Activated B cell treated with CpG ODN at 0.5 μM for 24 hours (primary cell): Measurements from ENCODE around the gene SP110. TPM values are rescaled to one million over a fixed set of nuclear protein-coding genes. Genes with fewer than 3 reads are reported as not detected.
"Not testable (repeated sequence)": the region's sequence is repeated elsewhere in the genome, so short reads cannot be mapped to it uniquely, and the experiment has no call there.

Experiments
- ATAC-seq: fragments of 200-7000 bp; cut with Tn5 transposase; one replicate; pipeline ENCODE4 v1.10.0; 2021; ENCODE audit warnings: low read depth, mild to moderate bottlenecking, moderate library complexity
- CTCF ChIA-PET: fragments of 350-600 bp; sonication (Branson Sonifier 250); formaldehyde crosslinking; loops from one replicate; lab custom pipeline; 2021; ENCODE audit warnings: antibody characterized with exemption; lab: Charles Lee
- POLR2A ChIA-PET: fragments of 350-600 bp; sonication (Branson Sonifier 250); formaldehyde crosslinking; loops from one replicate; lab custom pipeline; 2021; ENCODE audit warnings: antibody characterized with exemption; lab: Charles Lee
- DNase-seq: peaks from one replicate; pipeline ENCODE4 v3.0.0; 2022
- H3K27ac Mint-ChIP-seq: one replicate; pipeline ENCODE4 v1.8.0; 2020; ENCODE audit warnings: mixed read lengths
- H3K27me3 Mint-ChIP-seq: one replicate; pipeline ENCODE4 v1.8.0; 2021; ENCODE audit warnings: mixed read lengths
- H3K36me3 Mint-ChIP-seq: one replicate; pipeline ENCODE4 v1.8.0; 2021; ENCODE audit warnings: low read depth, mixed read lengths
- H3K4me1 Mint-ChIP-seq: one replicate; pipeline ENCODE4 v1.8.0; 2021; ENCODE audit warnings: mixed read lengths
- H3K4me3 Mint-ChIP-seq: one replicate; pipeline ENCODE4 v1.8.0; 2020; ENCODE audit warnings: mild to moderate bottlenecking, mixed read lengths
- H3K9me3 Mint-ChIP-seq: one replicate; pipeline ENCODE4 v1.8.0; 2020; ENCODE audit warnings: mixed read lengths
- intact Hi-C: fragments of 100-400 bp; cut with micrococcal nuclease; formaldehyde crosslinking; loops from one replicate; pipeline ENCODE4 v1.15.1; 2024
- total RNA-seq: library from RNA; stranded (reverse); gene quantifications from 2 replicates; pipeline ENCODE4 v1.2.3, GENCODE V29; 2022
- TF ChIP-seq, protein P1 (sequence below): fragments of 200-600 bp; IDR thresholded peaks from one replicate; pipeline ENCODE4 v1.8.0; 2022; ENCODE audit warnings: antibody characterized with exemption, mild to moderate bottlenecking

The SP110 gene
- total RNA-seq, 1 donor from 2014 or later, result 147 TPM

- peak; percentile 37 for ATAC-seq
- POLR2A ChIA-PET, result interaction anchor here (0.9 to 6.7 kb wide), 8 partner anchors 8 to 64 kb away, joined by 5 to 42 read pairs (median 20); partner anchors contain the start of genes SP110 and SP140
- Mint-ChIP-seq H3K27ac (peak overlapping the region; percentile 92), H3K4me1 (peaks cover 96% of the 10 kb centered on the region), H3K4me3 (peak overlapping the region; percentile 20), H3K36me3 (peaks cover 88% of the 10 kb centered on the region), H3K9me3 (no peaks in the 10 kb centered on the region), H3K27me3 (no peaks in the 10 kb centered on the region)
- intact Hi-C loops, result loop anchor here (1.0 to 5.0 kb wide), 9 partner anchors 9 to 446 kb away; partner anchors contain the start of genes CAB39, SP100 and SP140
- CTCF ChIA-PET, result interaction anchor here (1.1 to 1.3 kb wide), 2 partner anchors 9 to 64 kb away, joined by 6 to 7 read pairs; no protein-coding TSS in a partner anchor
- TF ChIP-seq, protein P1, sequence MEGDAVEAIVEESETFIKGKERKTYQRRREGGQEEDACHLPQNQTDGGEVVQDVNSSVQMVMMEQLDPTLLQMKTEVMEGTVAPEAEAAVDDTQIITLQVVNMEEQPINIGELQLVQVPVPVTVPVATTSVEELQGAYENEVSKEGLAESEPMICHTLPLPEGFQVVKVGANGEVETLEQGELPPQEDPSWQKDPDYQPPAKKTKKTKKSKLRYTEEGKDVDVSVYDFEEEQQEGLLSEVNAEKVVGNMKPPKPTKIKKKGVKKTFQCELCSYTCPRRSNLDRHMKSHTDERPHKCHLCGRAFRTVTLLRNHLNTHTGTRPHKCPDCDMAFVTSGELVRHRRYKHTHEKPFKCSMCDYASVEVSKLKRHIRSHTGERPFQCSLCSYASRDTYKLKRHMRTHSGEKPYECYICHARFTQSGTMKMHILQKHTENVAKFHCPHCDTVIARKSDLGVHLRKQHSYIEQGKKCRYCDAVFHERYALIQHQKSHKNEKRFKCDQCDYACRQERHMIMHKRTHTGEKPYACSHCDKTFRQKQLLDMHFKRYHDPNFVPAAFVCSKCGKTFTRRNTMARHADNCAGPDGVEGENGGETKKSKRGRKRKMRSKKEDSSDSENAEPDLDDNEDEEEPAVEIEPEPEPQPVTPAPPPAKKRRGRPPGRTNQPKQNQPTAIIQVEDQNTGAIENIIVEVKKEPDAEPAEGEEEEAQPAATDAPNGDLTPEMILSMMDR, result no peak
- no peak for DNase-seq
Measured at GRCh38 chr2:230266638-230267037, 46.9 kb upstream of the SP110 start.

- not testable (repeated sequence) for H3K9me3 Mint-ChIP-seq, DNase-seq, ATAC-seq, H3K4me3 Mint-ChIP-seq, H3K27me3 Mint-ChIP-seq
- Mint-ChIP-seq H3K36me3 (peaks cover 90% of the 10 kb centered on the region), H3K4me1 (peaks cover 99% of the 10 kb centered on the region), H3K27ac (peak overlapping the region; percentile 92)
- CTCF ChIA-PET, result interaction anchor here (2.1 kb wide), 1 partner anchor 62 kb away, joined by 6 read pairs; no protein-coding TSS in a partner anchor
- intact Hi-C loops, result loop anchor here (5.0 kb wide), 3 partner anchors 152 to 447 kb away; partner anchors contain the start of genes CAB39 and SP100
- POLR2A ChIA-PET, result interaction anchor here (1.2 to 6.7 kb wide), 3 partner anchors 37 to 62 kb away, joined by 3 to 42 read pairs (median 11); partner anchors contain the start of gene SP140
Measured at GRCh38 chr2:230264945-230265344, 45.2 kb upstream of the SP110 start.

- H3K4me1 Mint-ChIP-seq, result peaks cover 92% of the 10 kb centered on the region
- no peak for ATAC-seq
- peak overlapping the region; percentile 81 for H3K27ac Mint-ChIP-seq
- peaks cover 86% of the 10 kb centered on the region for H3K36me3 Mint-ChIP-seq
- peak overlapping the region; percentile 39 for H3K4me3 Mint-ChIP-seq
- no peak for DNase-seq
- ChIA-PET POLR2A (interaction anchor here (0.7 to 3.1 kb wide), 4 partner anchors 35 to 448 kb away, joined by 3 to 11 read pairs (median 4); partner anchors contain the start of gene SP140), CTCF (no interaction called here)
- intact Hi-C loops, result no loop called here
- TF ChIP-seq, protein P1, result no peak
- peaks cover 7% of the 10 kb centered on the region for H3K9me3 Mint-ChIP-seq
- no peaks in the 10 kb centered on the region for H3K27me3 Mint-ChIP-seq
Measured at GRCh38 chr2:230262246-230262645, 42.5 kb upstream of the SP110 start.

DNA sequence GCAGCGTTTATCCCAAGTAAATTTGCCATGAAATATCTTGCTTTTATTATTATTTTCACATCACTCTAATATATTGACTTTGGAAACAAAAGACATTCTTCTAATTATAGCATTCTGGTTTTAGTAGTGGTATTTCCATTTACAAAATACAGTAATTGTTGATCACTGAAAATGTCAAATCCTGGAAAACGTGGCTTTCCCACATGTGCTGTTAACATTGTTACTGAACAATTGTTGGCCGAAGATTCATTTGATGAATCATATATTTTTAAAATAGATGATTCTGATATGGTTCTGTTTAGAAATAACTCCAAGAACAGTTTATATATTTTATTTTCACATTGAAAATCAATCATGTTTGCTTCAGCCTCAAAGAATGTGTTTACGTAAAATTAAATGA, 38.7 kb upstream of the SP110 start:
- ATAC-seq (no peak), DNase-seq (no peak)
- Mint-ChIP-seq H3K4me1 (peaks cover 62% of the 10 kb centered on the region), H3K9me3 (peaks cover 7% of the 10 kb centered on the region), H3K27ac (peak overlapping the region; percentile 89), H3K4me3 (no peak overlapping the region), H3K36me3 (peaks cover 64% of the 10 kb centered on the region), H3K27me3 (no peaks in the 10 kb centered on the region)
- POLR2A ChIA-PET, result interaction anchor here (0.7 to 2.9 kb wide), 9 partner anchors 10 to 343 kb away, joined by 3 to 41 read pairs (median 8); partner anchors contain the start of gene SP140
- CTCF ChIA-PET, result interaction anchor here (0.6 to 1.8 kb wide), 4 partner anchors 8 to 462 kb away, joined by 3 to 6 read pairs (median 6); no protein-coding TSS in a partner anchor
- TF ChIP-seq, protein P1, result no peak
- intact Hi-C loops, result no loop called here

DNA sequence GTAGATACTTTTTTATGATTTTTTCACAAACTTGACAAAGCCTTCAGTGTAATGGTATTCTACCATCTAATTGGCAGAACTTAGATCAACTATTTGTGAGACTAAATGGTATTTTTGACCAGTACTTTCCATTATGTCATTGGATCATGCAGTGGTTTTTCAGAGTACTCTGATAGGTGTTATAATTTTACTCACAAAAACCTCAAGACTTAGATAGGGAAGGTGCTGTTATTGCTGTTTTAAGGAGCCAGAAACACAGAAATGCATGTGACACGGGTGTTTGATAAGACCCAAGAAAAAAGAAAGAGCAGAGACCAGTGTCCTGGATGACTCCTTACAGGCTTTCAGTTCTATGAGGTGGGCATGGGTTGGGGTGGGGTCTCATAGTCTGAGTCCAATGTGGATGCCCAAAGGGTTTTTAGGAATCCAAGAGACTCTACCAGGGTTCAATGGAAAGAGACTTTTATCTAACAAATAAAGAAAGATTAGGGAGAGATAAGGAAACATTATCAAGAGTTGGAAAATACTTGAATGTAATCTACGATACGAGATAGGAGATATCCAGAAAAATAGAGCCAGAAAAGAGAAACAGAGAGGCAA, 37.0 kb upstream of the SP110 start:
- POLR2A ChIA-PET, result interaction anchor here (0.7 to 2.9 kb wide), 8 partner anchors 12 to 345 kb away, joined by 3 to 41 read pairs (median 9); partner anchors contain the start of gene SP140
- ATAC-seq, result no peak
- H3K36me3 Mint-ChIP-seq, result peaks cover 47% of the 10 kb centered on the region
- H3K27ac Mint-ChIP-seq, result peak overlapping the region; percentile 89
- CTCF ChIA-PET, result interaction anchor here (1.5 kb wide), 1 partner anchor 54 kb away, joined by 6 read pairs; no protein-coding TSS in a partner anchor
- TF ChIP-seq, protein P1, result no peak
- H3K4me3 Mint-ChIP-seq, result peak overlapping the region; percentile 50
- intact Hi-C loops, result loop anchor here (1.0 to 2.0 kb wide), 3 partner anchors 10 to 54 kb away; partner anchors contain the start of gene SP140
- H3K27me3 Mint-ChIP-seq, result no peaks in the 10 kb centered on the region
- no peak for DNase-seq
- peaks cover 7% of the 10 kb centered on the region for H3K9me3 Mint-ChIP-seq
- H3K4me1 Mint-ChIP-seq, result peaks cover 46% of the 10 kb centered on the region
